HEK293 (cell line): ENCODE measurements around the gene CSKMT.

ENCODE experiments used
- BCL11B ChIP-seq: fragments of 450-650 bp; formaldehyde crosslinking; IDR thresholded peaks from 2 replicates; pipeline ENCODE4 v1.5.1; 2016; ENCODE audit warnings: low read depth, missing biosample characterization, missing genetic modification characterization
- HOXD13 ChIP-seq: sonication (generic); formaldehyde crosslinking; IDR thresholded peaks from 2 replicates; pipeline ENCODE4 v1.8.0; 2022; ENCODE audit warnings: missing genetic modification reagents, borderline replicate concordance
- SCRT2 ChIP-seq: fragments of 450-650 bp; formaldehyde crosslinking; IDR thresholded peaks from 2 replicates; pipeline ENCODE4 v1.5.1; 2016; ENCODE audit warnings: missing biosample characterization, missing genetic modification characterization
- SETDB1 ChIP-seq: IDR thresholded peaks from one replicate; pipeline ENCODE4 v1.6.1; 2017; ENCODE audit warnings: mild to moderate bottlenecking, low read length, moderate library complexity, mixed read lengths; ENCODE audit not compliant: insufficient read length
- ZFHX2 ChIP-seq: fragments of 450-650 bp; formaldehyde crosslinking; conservative IDR thresholded peaks from 2 replicates; pipeline ENCODE4 v1.5.1; 2016; ENCODE audit warnings: missing biosample characterization, missing genetic modification characterization
- ZNF174 ChIP-seq: fragments of 450-650 bp; formaldehyde crosslinking; IDR thresholded peaks from 2 replicates; pipeline ENCODE4 v1.5.0; 2017; ENCODE audit warnings: missing biosample characterization, mild to moderate bottlenecking, missing genetic modification characterization
- ZNF175 ChIP-seq: fragments of 450-650 bp; formaldehyde crosslinking; IDR thresholded peaks from 2 replicates; pipeline ENCODE4 v1.5.1; 2016; ENCODE audit warnings: missing biosample characterization, missing genetic modification characterization
- ZNF221 ChIP-seq: fragments of 450-650 bp; formaldehyde crosslinking; IDR thresholded peaks from 2 replicates; pipeline ENCODE4 v1.5.1; 2017; ENCODE audit warnings: missing biosample characterization, missing genetic modification characterization, borderline replicate concordance
- ZNF23 ChIP-seq: fragments of 450-650 bp; formaldehyde crosslinking; IDR thresholded peaks from 2 replicates; pipeline ENCODE4 v1.5.1; 2016; ENCODE audit warnings: missing biosample characterization, missing genetic modification characterization, borderline replicate concordance
- ZNF274 ChIP-seq, 2 experiments: fragments of 200-500 bp in 1 of 2; fragments of 450-650 bp in 1 of 2; sonication (Bioruptor generic) in 1 of 2; formaldehyde crosslinking in 1 of 2; IDR thresholded peaks; 2 replicates each; pipeline versions ENCODE4 v1.5.1 to v1.6.1; 2014 to 2016; ENCODE audit warnings: borderline replicate concordance in 1 of 2, inconsistent platforms in 1 of 2, low read length in 1 of 2, missing biosample characterization in 1 of 2, missing genetic modification characterization in 1 of 2
- ZNF394 ChIP-seq: fragments of 450-650 bp; formaldehyde crosslinking; IDR thresholded peaks from 2 replicates; pipeline ENCODE4 v1.5.1; 2016; ENCODE audit warnings: missing biosample characterization, missing genetic modification characterization, mild to moderate bottlenecking, moderate library complexity, borderline replicate concordance
- ZNF426 ChIP-seq: fragments of 450-650 bp; formaldehyde crosslinking; IDR thresholded peaks from 2 replicates; pipeline ENCODE4 v1.5.1; 2017; ENCODE audit warnings: missing biosample characterization, missing genetic modification characterization, mild to moderate bottlenecking, inconsistent platforms, moderate library complexity
- ZNF510 ChIP-seq: fragments of 450-650 bp; formaldehyde crosslinking; IDR thresholded peaks from 2 replicates; pipeline ENCODE4 v1.5.1; 2018; ENCODE audit warnings: mild to moderate bottlenecking, missing genetic modification characterization, missing biosample characterization; ENCODE audit not compliant: insufficient replicate concordance
- ZNF514 ChIP-seq: fragments of 450-650 bp; formaldehyde crosslinking; IDR thresholded peaks from 2 replicates; pipeline ENCODE4 v1.5.1; 2016; ENCODE audit warnings: missing biosample characterization, missing genetic modification characterization
- ZNF521 ChIP-seq: fragments of 450-650 bp; formaldehyde crosslinking; IDR thresholded peaks from 2 replicates; pipeline ENCODE4 v1.5.1; 2017; ENCODE audit warnings: missing biosample characterization, mild to moderate bottlenecking, missing genetic modification characterization
- ZNF548 ChIP-seq: fragments of 450-650 bp; formaldehyde crosslinking; IDR thresholded peaks from 2 replicates; pipeline ENCODE4 v1.5.1; 2016; ENCODE audit warnings: missing biosample characterization, missing genetic modification characterization
- ZNF555 ChIP-seq: fragments of 450-650 bp; formaldehyde crosslinking; conservative IDR thresholded peaks from 2 replicates; pipeline ENCODE4 v1.5.1; 2017; ENCODE audit warnings: missing biosample characterization, mild to moderate bottlenecking, missing genetic modification characterization, inconsistent platforms
- ZNF560 ChIP-seq: fragments of 450-650 bp; formaldehyde crosslinking; IDR thresholded peaks from 2 replicates; pipeline ENCODE4 v1.5.1; 2017; ENCODE audit warnings: missing biosample characterization, missing genetic modification characterization, borderline replicate concordance
- ZNF585B ChIP-seq: fragments of 450-650 bp; formaldehyde crosslinking; IDR thresholded peaks from 2 replicates; pipeline ENCODE4 v1.5.1; 2016; ENCODE audit warnings: missing biosample characterization, missing genetic modification characterization
- ZNF600 ChIP-seq: fragments of 450-650 bp; formaldehyde crosslinking; IDR thresholded peaks from 2 replicates; pipeline ENCODE4 v1.5.1; 2016; ENCODE audit warnings: missing biosample characterization, missing genetic modification characterization
- ZNF610 ChIP-seq: fragments of 450-650 bp; formaldehyde crosslinking; IDR thresholded peaks from 2 replicates; pipeline ENCODE4 v1.5.1; 2016; ENCODE audit warnings: missing biosample characterization, missing genetic modification characterization, borderline replicate concordance
- ZNF624 ChIP-seq: fragments of 450-650 bp; formaldehyde crosslinking; IDR thresholded peaks from 2 replicates; pipeline ENCODE4 v1.5.1; 2017; ENCODE audit warnings: missing biosample characterization, missing genetic modification characterization
- ZNF664 ChIP-seq: fragments of 450-650 bp; formaldehyde crosslinking; IDR thresholded peaks from 2 replicates; pipeline ENCODE4 v1.5.1; 2016; ENCODE audit warnings: missing biosample characterization, missing genetic modification characterization
- ZNF707 ChIP-seq: fragments of 450-650 bp; formaldehyde crosslinking; IDR thresholded peaks from 2 replicates; pipeline ENCODE4 v1.5.1; 2016; ENCODE audit warnings: missing biosample characterization, missing genetic modification characterization
- ZNF747 ChIP-seq: fragments of 450-650 bp; formaldehyde crosslinking; IDR thresholded peaks from 2 replicates; pipeline ENCODE4 v1.5.1; 2016; ENCODE audit warnings: missing biosample characterization, missing genetic modification characterization
- ZNF791 ChIP-seq: fragments of 450-650 bp; formaldehyde crosslinking; IDR thresholded peaks from 2 replicates; pipeline ENCODE4 v1.5.1; 2016; ENCODE audit warnings: missing biosample characterization, missing genetic modification characterization
- ZSCAN23 ChIP-seq: fragments of 450-650 bp; formaldehyde crosslinking; IDR thresholded peaks from 2 replicates; pipeline ENCODE4 v1.5.1; 2016; ENCODE audit warnings: missing biosample characterization, missing genetic modification characterization
- ZSCAN30 ChIP-seq: fragments of 450-650 bp; IDR thresholded peaks from 2 replicates; pipeline ENCODE4 v1.5.1; 2018; ENCODE audit warnings: missing biosample characterization, mild to moderate bottlenecking, missing genetic modification characterization, moderate library complexity
- TF ChIP-seq, protein P1 (sequence below): fragments of 450-650 bp; formaldehyde crosslinking; IDR thresholded peaks from 2 replicates; pipeline ENCODE4 v1.5.1; 2016; ENCODE audit warnings: missing biosample characterization, missing genetic modification characterization
- TF ChIP-seq, protein P2 (sequence below): fragments of 450-650 bp; formaldehyde crosslinking; IDR thresholded peaks from 2 replicates; pipeline ENCODE4 v1.5.1; 2016; ENCODE audit warnings: missing biosample characterization, missing genetic modification characterization
- TF ChIP-seq, protein P3 (sequence below): fragments of 450-650 bp; formaldehyde crosslinking; conservative IDR thresholded peaks from 2 replicates; pipeline ENCODE4 v1.5.1; 2016; ENCODE audit warnings: low read depth, missing biosample characterization, missing genetic modification characterization

CSKMT gene

DNA sequence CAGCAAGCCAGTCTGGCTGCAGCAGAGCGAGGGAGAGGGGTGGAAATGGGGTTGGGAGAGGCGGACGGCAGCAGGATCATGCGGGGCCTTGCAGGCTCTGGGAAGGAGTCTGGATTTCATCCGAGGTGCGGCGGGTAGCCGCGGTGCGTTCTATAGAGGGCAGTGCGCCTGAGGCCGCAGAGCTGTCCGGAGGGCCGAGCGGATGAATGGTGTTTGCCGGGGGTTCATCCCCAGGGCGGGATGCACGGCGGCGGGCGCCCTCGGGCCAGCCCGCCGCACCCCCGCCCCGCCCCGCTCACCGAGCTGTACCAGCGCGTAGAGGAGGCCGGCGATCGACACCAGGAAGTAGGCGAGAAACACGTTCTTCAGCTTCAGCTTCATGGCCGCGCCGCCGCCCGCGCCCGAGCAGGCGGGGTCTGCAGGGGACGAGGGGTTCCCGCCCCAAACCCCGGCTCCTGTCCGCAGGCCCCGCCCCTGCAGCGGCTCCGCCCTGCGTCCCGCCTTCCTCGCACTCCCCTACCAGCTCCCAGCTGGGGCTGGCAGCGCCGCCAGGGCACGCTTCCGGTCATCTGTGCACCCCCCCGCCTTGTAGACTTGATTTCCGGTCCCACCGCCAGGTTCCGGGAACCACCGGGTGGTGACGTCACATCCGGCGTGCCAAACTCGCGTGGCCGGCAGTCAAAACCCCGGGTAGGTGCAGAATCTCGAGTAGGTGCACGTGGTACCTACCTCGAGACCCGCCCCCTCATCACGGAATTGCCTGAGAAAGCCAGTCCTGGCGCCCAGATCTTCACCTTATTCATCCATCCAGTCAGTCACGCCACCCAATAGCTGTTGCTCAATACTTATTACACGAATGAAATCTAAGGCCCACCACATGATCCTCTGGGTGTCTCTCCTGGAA is 43.3 kb upstream of the CSKMT start, which contains the start of gene B3GAT3 (continued):
- TF ChIP-seq ZNF514 (tag by site-specific recombination) = no peak
- no peak for TF ChIP-seq ZNF510 (tag by site-specific recombination)
- TF ChIP-seq ZNF274 (IDR thresholded peaks at IDR 0.05; ENCODE audit: low read length) = no peak
- TF ChIP-seq ZNF274 (tag by site-specific recombination; IDR thresholded peaks at IDR 0.05; ENCODE audit: borderline replicate concordance) = no peak
- TF ChIP-seq ZNF521 = no peak
- no peak for TF ChIP-seq ZNF624 (tag by site-specific recombination)
- no peak for TF ChIP-seq ZSCAN23 (tag by site-specific recombination)
- TF ChIP-seq, protein P1, sequence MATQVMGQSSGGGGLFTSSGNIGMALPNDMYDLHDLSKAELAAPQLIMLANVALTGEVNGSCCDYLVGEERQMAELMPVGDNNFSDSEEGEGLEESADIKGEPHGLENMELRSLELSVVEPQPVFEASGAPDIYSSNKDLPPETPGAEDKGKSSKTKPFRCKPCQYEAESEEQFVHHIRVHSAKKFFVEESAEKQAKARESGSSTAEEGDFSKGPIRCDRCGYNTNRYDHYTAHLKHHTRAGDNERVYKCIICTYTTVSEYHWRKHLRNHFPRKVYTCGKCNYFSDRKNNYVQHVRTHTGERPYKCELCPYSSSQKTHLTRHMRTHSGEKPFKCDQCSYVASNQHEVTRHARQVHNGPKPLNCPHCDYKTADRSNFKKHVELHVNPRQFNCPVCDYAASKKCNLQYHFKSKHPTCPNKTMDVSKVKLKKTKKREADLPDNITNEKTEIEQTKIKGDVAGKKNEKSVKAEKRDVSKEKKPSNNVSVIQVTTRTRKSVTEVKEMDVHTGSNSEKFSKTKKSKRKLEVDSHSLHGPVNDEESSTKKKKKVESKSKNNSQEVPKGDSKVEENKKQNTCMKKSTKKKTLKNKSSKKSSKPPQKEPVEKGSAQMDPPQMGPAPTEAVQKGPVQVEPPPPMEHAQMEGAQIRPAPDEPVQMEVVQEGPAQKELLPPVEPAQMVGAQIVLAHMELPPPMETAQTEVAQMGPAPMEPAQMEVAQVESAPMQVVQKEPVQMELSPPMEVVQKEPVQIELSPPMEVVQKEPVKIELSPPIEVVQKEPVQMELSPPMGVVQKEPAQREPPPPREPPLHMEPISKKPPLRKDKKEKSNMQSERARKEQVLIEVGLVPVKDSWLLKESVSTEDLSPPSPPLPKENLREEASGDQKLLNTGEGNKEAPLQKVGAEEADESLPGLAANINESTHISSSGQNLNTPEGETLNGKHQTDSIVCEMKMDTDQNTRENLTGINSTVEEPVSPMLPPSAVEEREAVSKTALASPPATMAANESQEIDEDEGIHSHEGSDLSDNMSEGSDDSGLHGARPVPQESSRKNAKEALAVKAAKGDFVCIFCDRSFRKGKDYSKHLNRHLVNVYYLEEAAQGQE (tag by site-specific recombination) = no peak
- TF ChIP-seq ZNF174 (tag by site-specific recombination) = no peak
- no peak for TF ChIP-seq HOXD13 (CRISPR knock-in tag)
- TF ChIP-seq, protein P2, sequence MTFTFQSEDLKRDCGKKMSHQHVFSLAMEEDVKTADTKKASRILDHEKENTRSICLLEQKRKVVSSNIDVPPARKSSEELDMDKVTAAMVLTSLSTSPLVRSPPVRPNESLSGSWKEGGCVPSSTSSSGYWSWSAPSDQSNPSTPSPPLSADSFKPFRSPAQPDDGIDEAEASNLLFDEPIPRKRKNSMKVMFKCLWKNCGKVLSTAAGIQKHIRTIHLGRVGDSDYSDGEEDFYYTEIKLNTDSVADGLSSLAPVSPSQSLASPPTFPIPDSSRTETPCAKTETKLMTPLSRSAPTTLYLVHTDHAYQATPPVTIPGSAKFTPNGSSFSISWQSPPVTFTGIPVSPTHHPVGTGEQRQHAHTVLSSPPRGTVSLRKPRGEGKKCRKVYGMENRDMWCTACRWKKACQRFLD (tag by site-specific recombination) = no peak
- TF ChIP-seq ZSCAN30 = peak; percentile 7; the same call in 1 of the 2 replicates
- no peak for TF ChIP-seq ZNF610 (tag by site-specific recombination)
- TF ChIP-seq ZNF791 (tag by site-specific recombination) = no peak
- TF ChIP-seq, protein P3, sequence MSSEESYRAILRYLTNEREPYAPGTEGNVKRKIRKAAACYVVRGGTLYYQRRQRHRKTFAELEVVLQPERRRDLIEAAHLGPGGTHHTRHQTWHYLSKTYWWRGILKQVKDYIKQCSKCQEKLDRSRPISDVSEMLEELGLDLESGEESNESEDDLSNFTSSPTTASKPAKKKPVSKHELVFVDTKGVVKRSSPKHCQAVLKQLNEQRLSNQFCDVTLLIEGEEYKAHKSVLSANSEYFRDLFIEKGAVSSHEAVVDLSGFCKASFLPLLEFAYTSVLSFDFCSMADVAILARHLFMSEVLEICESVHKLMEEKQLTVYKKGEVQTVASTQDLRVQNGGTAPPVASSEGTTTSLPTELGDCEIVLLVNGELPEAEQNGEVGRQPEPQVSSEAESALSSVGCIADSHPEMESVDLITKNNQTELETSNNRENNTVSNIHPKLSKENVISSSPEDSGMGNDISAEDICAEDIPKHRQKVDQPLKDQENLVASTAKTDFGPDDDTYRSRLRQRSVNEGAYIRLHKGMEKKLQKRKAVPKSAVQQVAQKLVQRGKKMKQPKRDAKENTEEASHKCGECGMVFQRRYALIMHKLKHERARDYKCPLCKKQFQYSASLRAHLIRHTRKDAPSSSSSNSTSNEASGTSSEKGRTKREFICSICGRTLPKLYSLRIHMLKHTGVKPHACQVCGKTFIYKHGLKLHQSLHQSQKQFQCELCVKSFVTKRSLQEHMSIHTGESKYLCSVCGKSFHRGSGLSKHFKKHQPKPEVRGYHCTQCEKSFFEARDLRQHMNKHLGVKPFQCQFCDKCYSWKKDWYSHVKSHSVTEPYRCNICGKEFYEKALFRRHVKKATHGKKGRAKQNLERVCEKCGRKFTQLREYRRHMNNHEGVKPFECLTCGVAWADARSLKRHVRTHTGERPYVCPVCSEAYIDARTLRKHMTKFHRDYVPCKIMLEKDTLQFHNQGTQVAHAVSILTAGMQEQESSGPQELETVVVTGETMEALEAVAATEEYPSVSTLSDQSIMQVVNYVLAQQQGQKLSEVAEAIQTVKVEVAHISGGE = peak; percentile 97
- peak; percentile 91 for TF ChIP-seq BCL11B (tag by site-specific recombination)
- no peak for TF ChIP-seq ZNF394 (tag by site-specific recombination)
- TF ChIP-seq ZNF747 (tag by site-specific recombination) = no peak
- TF ChIP-seq ZNF600 (tag by site-specific recombination) = peak; percentile 68
- no peak for TF ChIP-seq ZNF175 (tag by site-specific recombination)
- no peak for TF ChIP-seq ZNF555 (tag by site-specific recombination)
- TF ChIP-seq ZNF664 (tag by site-specific recombination) = no peak
- TF ChIP-seq SCRT2 = no peak
- TF ChIP-seq ZNF221 (tag by site-specific recombination) = no peak
- TF ChIP-seq ZFHX2 = no peak; the same call in 1 of the 2 replicates
- TF ChIP-seq ZNF426 (tag by site-specific recombination) = no peak
- no peak for TF ChIP-seq SETDB1
- TF ChIP-seq ZNF548 = no peak
- TF ChIP-seq ZNF560 = no peak
- TF ChIP-seq ZNF585B (tag by site-specific recombination) = no peak
- no peak for TF ChIP-seq ZNF23 (tag by site-specific recombination)
- TF ChIP-seq ZNF707 (tag by site-specific recombination) = no peak
